HUDEP-2 (cell line): ENCODE data around the gene CLPTM1L.

Source experiments
- DNase-seq, 76 experiments: peaks; one replicate each; lab custom pipeline; 2025; ENCODE audit not compliant: unreplicated experiment in 76 of 76; lab: John Stamatoyannopoulos, UW

CLPTM1L gene

GRCh38 chr5:1315709-1316587 is 29.0 kb downstream of the CLPTM1L start:
- DNase-seq: peak in 1 of 76 experiments; percentile 17

DNA sequence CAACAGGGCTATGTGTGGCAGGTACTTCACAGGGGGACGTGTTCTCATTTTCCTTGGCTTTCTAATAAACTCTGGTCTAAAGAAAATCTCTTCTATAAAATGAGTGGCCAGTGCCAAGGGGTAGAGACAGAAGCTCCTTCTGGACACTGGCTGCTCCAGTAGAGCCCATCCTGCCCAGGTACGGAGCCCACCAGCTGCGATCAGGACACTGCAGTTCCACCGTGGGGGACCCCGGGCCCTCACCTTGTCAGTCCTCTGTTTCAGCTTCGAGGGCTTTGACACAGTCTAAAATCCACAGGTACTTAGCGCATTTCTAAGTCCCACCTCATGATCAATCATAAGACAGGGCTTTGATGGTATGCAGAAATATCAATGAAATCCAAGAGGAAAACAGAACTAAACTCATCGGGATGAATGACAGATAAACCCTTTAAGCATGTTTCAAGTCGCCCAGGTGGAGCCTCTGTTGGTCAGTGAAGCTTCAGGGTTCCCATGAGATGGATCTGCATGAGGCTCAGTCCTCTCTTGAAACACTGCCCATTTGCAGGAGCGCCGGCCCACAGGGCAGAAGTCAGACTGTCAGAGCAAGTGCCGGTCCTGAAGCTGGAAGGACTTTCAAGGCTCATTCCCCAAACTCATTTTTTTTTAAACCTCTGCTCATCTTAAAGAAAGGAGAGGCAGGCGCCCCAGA is 29.7 kb downstream of the CLPTM1L start:
- DNase-seq: no peak

DNA sequence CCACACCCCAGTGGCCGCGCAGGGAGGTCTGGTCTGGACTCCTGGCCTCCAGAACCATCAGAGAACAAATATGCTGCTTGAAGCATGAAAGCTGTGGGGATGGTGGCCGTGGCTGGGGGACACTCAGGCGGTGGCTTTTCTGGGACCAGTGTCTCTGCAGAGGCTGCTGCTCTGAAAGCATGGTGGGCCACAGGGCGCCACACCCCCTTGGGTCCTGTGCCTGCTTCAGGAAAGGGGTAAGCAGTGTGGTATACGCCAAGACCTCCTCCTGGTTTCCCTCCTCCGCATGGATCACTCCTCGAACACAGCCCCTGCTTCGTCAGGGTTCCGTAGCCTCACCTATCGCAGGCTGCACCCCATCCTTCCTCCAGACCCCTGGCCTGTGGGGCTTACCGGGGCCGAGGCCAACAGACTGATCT is 30.3 kb downstream of the CLPTM1L start:
- DNase-seq: no peak

DNA sequence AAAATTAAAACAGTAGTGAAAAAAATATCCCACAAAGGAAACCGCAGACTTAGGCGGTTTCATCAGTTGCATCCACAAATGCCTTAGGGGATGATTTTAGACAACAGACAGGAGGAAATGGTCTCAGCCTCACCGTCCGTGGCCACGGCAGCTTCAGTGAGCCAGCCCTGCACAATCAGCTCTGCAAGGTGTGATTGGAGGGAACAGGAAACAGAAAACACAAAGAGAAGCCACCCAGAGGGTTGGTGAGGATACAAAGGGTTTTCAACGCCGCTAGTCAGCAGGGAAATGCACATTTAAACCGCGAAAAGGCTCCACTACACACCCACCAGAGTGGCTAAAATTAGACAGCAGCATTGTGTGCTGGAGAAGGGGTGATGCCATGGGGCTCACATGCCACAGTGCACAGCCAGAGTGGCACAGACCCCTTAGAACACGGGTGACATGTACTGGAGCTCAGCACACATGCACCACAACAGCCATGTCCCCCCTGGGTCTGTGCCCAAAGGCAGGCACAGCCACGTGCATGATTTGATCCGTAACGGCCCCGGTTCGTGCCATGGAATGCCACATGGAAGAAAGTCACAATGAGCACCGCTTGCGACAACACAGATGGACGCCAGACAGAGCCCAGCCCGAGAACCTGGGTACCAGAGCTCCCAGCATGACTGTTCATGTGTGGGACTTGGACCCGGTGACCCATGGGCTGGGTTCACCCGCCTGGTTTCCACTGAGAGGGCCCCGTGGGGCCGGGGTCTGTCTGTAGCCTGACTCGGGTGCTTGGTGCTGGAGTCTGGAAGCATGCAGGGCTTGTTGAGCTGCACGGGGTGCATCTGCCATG is 31.7 kb downstream of the CLPTM1L start:
- DNase-seq: no peak

- no peak for DNase-seq
Measured at GRCh38 chr5:1312206-1312605, 32.7 kb downstream of the CLPTM1L start.

DNA sequence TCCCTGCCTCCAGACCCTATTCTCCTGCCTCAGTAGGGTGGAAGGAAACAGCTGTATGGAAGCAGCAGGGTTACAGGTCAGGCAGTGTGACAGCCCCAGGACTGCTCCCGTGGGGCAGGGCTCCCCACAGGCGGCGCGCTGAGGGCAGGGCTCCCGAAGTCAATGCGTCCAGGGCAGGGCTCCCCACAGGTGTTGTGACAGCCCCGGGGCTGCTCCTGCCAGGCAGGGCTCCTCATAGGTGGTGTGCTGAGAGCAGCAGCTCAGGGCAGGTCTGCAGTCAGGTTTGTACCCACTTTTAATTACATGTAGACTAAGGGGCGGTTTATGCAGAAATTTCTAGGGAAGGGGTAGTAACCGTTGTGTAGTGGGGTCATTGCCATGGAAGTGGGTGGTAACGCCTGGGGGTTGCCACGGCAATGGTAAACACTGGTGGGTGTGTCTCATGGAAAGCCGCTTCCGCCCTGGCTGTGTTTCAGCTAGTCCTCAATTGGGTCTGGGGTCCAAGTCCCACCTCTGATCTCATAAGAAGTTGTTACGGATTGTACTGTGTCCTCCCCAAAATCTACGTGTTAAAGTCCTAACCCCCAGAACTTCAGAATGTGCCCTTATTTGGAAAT is 33.4 kb downstream of the CLPTM1L start:
- no peak for DNase-seq

DNA sequence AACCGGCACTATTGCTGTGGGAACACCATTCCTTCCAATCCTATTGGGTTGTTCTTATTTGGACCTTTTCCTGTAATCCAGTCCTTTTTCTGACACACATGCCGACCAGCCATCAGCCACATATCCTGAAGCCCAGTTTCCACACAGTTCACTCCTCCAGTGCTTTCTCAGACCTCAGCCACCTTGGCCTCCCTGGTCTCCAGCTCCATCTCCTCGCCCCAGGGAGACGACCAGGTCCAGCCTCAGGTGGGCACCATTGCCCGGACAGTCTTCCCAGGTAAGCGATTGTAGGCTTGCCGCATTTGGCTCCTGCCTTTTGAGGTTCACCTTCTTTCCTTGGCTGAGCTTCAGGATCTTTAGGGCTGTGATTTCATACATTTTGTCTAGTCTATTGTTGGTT is 34.8 kb downstream of the CLPTM1L start:
- DNase-seq: no peak

- no peak for DNase-seq
Measured at GRCh38 chr5:1304033-1304432, 40.9 kb downstream of the CLPTM1L start.

GRCh38 chr5:1302258-1302657 is 42.6 kb downstream of the CLPTM1L start:
- DNase-seq: no peak

DNA sequence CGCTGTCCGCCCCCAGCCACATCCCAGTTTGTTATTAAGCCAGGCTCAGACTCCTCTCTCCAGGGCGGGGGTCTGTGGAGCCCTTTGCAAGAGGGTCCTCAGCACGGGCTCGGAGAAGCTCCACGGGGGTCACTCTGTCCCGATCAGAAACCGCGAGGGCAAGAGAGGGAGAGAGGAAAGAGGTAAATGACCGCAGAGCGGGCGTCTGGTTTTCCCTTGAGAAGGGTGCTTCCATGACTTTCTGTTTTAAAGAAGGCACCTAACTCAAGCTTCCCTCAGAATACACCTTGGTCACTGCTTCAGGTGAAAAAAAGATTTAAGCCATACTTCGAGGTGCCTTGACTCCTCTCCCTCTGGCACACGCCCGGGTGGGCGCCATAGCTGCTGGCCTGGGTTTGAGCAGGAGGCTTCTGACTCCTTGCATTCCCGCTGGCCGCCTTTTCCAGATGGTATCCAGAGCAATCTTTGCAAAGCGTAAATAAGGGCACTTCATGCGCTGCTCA is 44.3 kb downstream of the CLPTM1L start:
- DNase-seq: no peak

GRCh38 chr5:1299961-1300360 is 44.9 kb downstream of the CLPTM1L start:
- no peak for DNase-seq

DNA sequence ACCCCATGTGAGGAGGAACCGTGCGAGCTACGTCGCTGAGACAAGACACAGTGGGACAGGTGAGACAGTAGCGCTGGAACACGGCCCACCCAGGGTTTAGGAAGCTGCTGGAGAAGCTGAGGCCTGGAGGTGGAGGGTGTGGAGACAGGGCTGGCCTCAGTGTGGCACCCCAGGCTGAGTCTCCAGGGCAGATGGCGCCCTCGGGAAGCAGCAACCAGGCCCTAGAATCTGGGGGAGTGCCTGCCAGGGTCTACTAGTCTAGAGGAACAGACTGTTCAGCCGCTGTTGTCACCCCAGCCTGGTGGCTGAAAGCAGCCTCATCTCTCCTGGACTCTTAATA is 45.4 kb downstream of the CLPTM1L start:
- no peak for DNase-seq

DNA sequence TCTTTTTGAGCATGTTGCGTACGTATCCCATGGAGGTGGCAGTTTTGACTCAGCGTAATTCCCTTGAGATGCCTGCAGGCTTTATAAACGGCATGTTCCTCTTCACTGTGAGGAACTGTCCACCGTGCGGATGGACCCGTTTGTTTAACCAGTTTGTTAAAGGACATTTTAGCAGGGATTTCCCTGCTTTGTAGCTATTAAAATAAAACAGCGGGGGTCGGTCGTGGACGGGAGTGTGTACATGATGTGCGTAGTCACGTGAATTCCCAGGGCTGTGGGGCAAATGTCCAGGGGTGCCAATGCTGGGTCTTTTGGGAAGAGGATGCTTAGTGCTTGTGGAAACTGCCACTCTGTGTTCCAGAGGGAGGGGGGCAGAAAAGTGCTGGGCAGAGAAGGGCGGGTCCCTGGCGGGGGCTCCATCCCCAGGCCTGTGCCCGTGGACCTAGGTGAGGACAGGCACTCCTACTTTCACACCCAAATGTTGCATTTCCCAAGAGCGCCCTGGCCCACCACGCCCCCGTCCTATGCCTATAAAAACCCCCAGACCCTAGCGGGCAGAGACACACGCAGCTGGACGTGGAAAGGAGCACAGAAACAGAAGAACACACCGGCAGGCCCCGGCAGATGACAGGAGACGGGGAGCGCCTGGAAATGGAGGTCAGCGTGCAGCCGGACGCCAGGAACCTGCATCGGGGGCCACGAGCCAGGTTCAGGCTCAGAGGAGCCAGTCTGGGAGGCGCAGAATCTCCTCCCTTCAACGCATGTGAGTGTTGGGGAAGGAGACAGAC is 46.0 kb downstream of the CLPTM1L start:
- no peak for DNase-seq

DNA sequence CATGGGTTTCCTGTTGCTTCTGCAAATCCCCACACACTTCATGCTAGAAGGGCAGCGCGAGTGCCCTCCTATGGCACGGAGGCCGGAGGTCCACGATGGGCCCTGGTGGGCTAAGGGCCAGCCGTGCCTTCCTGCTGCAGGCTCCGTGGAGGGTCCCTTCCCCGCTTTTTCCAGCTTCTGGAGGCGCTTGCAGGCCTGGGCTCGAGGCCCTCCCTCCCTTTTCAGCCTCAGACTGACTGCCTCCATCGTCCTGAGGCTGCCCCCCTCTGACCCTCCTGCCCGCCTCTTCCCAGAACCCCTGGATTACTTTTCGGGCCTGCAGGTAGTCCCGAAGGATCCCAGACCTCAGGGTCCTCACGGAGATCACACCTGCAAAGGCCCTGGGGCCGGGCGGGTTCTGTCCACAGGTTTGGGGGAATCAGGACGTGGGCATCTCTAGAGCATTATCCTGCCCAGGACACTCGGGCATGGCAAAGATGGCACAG is 46.8 kb downstream of the CLPTM1L start:
- DNase-seq: no peak

DNA sequence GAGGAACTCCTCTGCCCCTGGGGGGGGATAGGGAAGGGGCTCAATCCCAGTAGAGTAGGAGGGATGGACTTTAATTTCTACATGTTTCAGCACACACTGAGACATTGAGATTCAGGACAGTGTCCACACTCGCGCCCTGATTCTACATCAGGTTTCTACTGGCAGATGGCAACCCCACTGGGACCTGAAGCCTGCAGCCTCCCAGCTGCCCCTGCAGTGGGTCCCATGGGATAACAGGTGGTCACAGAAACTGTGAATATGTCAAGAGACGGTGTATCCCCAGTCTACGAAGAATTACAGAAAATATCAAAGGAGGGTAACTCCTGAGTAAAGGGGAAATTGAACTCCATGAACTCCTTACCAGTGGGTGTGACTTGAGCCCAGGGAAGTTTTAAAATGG is 47.7 kb downstream of the CLPTM1L start:
- DNase-seq: no peak

DNA sequence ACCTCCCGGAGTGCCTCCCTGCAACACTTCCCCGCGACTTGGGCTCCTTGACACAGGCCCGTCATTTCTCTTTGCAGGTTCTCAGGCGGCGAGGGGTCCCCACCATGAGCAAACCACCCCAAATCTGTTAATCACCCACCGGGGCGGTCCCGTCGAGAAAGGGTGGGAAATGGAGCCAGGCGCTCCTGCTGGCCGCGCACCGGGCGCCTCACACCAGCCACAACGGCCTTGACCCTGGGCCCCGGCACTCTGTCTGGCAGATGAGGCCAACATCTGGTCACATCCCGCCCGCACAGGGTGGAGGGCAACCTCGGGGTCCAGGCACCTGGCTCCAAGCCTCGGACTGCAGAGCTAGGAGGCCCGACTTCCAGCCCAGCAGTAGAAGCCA is 49.3 kb downstream of the CLPTM1L start:
- no peak for DNase-seq

- peak in 46 of 76 experiments; percentile 8 to 76 (median 42) for DNase-seq
Measured at GRCh38 chr5:1294835-1295649, 49.9 kb downstream of the CLPTM1L start, which contains the start of gene TERT. Gene TERT, minus strand, starts transcription at chr5:1295068. Its CDS starts 79 bp downstream, at chr5:1294989.

- DNase-seq: peak in 4 of 76 experiments; percentile 8 to 23 (median 12)
Measured at GRCh38 chr5:1294206-1294834, 50.6 kb downstream of the CLPTM1L start.
